ENCODE data around the gene PSD. TPM values are rescaled to one million over a fixed set of nuclear protein-coding genes. Genes with fewer than 3 reads are reported as not detected.

Gene PSD
- total RNA-seq, 4 donors from 2014 or later = 0.22 to 3.4 (median 0.93) TPM

GRCh38 chr10:102437515-102437914 lies 18.9 kb upstream of the PSD start:
- intact Hi-C loops (cut with DNase I) = no loop called here
- Histone ChIP-seq H3K36me3 (no peaks in the 10 kb centered on the region), H3K27me3 (peaks cover 0 to 29% (median 0%) of the 10 kb centered on the region in 4 donors), H3K9me3 (no peaks in the 10 kb centered on the region), H3K4me1 (peaks cover 0 to 37% (median 5%) of the 10 kb centered on the region in 3 donors), H3K4me3 (no peak overlapping the region), H3K27ac (no peak overlapping the region)
- no peak for DNase-seq
- WGBS, 2 donors = 83% methylated on average over 2 of the region's 3 CpGs; no CpG with 5 or more reads in 1 of the 2 donors
- TF ChIP-seq POLR2A (IDR thresholded peaks at IDR 0.05) = no peak
- TF ChIP-seq CTCF (IDR thresholded peaks at IDR 0.05) = no peak

- no peak for DNase-seq
- peak overlapping the region in 1 of 4 donors; percentile 56 for H3K4me3 ChIP-seq
- TF ChIP-seq POLR2A (IDR thresholded peaks at IDR 0.05) (no peak), CTCF (IDR thresholded peaks at IDR 0.05) (no peak)
- H3K27ac ChIP-seq = no peak overlapping the region
- no peaks in the 10 kb centered on the region for H3K36me3 ChIP-seq
- WGBS, 2 donors = 88 to 90% methylated on average over 1 to 3 of the region's 6 CpGs
- peaks cover 0 to 29% (median 0%) of the 10 kb centered on the region in 4 donors for H3K27me3 ChIP-seq
- peaks cover 9 to 47% (median 13%) of the 10 kb centered on the region in 3 donors for H3K4me1 ChIP-seq
- intact Hi-C loops (cut with DNase I) = no loop called here
- H3K9me3 ChIP-seq = no peaks in the 10 kb centered on the region
Measured at GRCh38 chr10:102436312-102436711, 17.7 kb upstream of the PSD start.

- H3K36me3 ChIP-seq = no peaks in the 10 kb centered on the region
- H3K9me3 ChIP-seq = no peaks in the 10 kb centered on the region
- WGBS, 2 donors = 23% methylated on average over 5 of the region's 14 CpGs; no CpG with 5 or more reads in 1 of the 2 donors
- intact Hi-C loops (cut with DNase I) = no loop called here
- peaks cover 0 to 29% (median 0%) of the 10 kb centered on the region in 4 donors for H3K27me3 ChIP-seq
- peak overlapping the region; percentile 7 to 83 (median 48) for H3K27ac ChIP-seq
- TF ChIP-seq CTCF (IDR thresholded peaks at IDR 0.05) (no peak), POLR2A (IDR thresholded peaks at IDR 0.05) (no peak)
- no peak for DNase-seq
- peak overlapping the region in 3 of 4 donors; percentile 13 to 56 (median 28) for H3K4me3 ChIP-seq
- peaks cover 9 to 51% (median 16%) of the 10 kb centered on the region in 3 donors for H3K4me1 ChIP-seq
Measured at GRCh38 chr10:102435529-102436233, 17.1 kb upstream of the PSD start.

GRCh38 chr10:102435133-102435497 lies 16.5 kb upstream of the PSD start:
- DNase-seq = no peak
- intact Hi-C loops (cut with DNase I) = no loop called here
- TF ChIP-seq POLR2A (IDR thresholded peaks at IDR 0.05) = no peak
- no peak for TF ChIP-seq CTCF (IDR thresholded peaks at IDR 0.05)
- H3K9me3 ChIP-seq = no peaks in the 10 kb centered on the region
- H3K4me1 ChIP-seq = peaks cover 9 to 51% (median 16%) of the 10 kb centered on the region in 3 donors
- H3K27ac ChIP-seq = peak overlapping the region; percentile 7 to 83 (median 48)
- H3K4me3 ChIP-seq = peak overlapping the region in 2 of 4 donors; percentile 28 to 56
- WGBS, 2 donors = 47% methylated on average over 5 of the region's 5 CpGs
- H3K36me3 ChIP-seq = no peaks in the 10 kb centered on the region
- H3K27me3 ChIP-seq = peaks cover 0 to 29% (median 0%) of the 10 kb centered on the region in 4 donors

GRCh38 chr10:102434394-102435132 lies 16.0 kb upstream of the PSD start:
- no peaks in the 10 kb centered on the region for H3K36me3 ChIP-seq
- peaks cover 0 to 29% (median 0%) of the 10 kb centered on the region in 4 donors for H3K27me3 ChIP-seq
- peaks cover 9 to 51% (median 16%) of the 10 kb centered on the region in 3 donors for H3K4me1 ChIP-seq
- WGBS, 2 donors = 32 to 34% methylated on average over 8 to 9 of the region's 9 CpGs
- DNase-seq = no peak
- H3K27ac ChIP-seq = peak overlapping the region in 3 of 4 donors; percentile 46 to 83 (median 49)
- H3K9me3 ChIP-seq = no peaks in the 10 kb centered on the region
- H3K4me3 ChIP-seq = no peak overlapping the region
- TF ChIP-seq POLR2A (IDR thresholded peaks at IDR 0.05) (no peak), CTCF (IDR thresholded peaks at IDR 0.05) (no peak)
- intact Hi-C loops (cut with DNase I) = no loop called here

Measured in esophagus squamous epithelium (tissue), 5 donors.